DOHH2 (cell line): ENCODE data around the gene COX19.
"Not testable (repeated sequence)": the region's sequence is repeated elsewhere in the genome, so short reads cannot be mapped to it uniquely, and the experiment has no call there.

Experiments
- H3F3A ChIP-seq: fragments of 200-600 bp; sonication (generic), shearing (Covaris generic); 2 replicates; pipeline ENCODE4 v1.6.0; 2016; ENCODE audit warnings: antibody characterized with exemption, mild to moderate bottlenecking; ENCODE audit not compliant: control insufficient read depth, insufficient read depth
- H3K27ac ChIP-seq: fragments of 200-600 bp; sonication (generic); 2 replicates; pipeline ENCODE4 v1.5.1; 2014; ENCODE audit warnings: low read depth, mild to moderate bottlenecking, low read length, moderate library complexity
- H3K27me3 ChIP-seq: fragments of 200-600 bp; sonication (generic); 2 replicates; pipeline ENCODE4 v1.6.1; 2014; ENCODE audit warnings: mild to moderate bottlenecking, low read length, mixed read lengths; ENCODE audit not compliant: control insufficient read depth
- H3K36me3 ChIP-seq: fragments of 200-600 bp; sonication (generic); 2 replicates; pipeline ENCODE4 v1.6.1; 2014; ENCODE audit warnings: mild to moderate bottlenecking, low read length, moderate library complexity, mixed read lengths; ENCODE audit not compliant: control insufficient read depth
- H3K4me1 ChIP-seq: fragments of 200-600 bp; sonication (generic); 2 replicates; pipeline ENCODE4 v1.6.1; 2014; ENCODE audit warnings: mild to moderate bottlenecking, low read length, mixed read lengths; ENCODE audit not compliant: control insufficient read depth
- H3K4me2 ChIP-seq: fragments of 200-600 bp; sonication (generic); 2 replicates; pipeline ENCODE4 v1.6.0; 2014; ENCODE audit warnings: mild to moderate bottlenecking, low read length, moderate library complexity
- H3K4me3 ChIP-seq: fragments of 200-600 bp; sonication (generic); 2 replicates; pipeline ENCODE4 v1.5.1; 2014; ENCODE audit warnings: mild to moderate bottlenecking, low read length, mixed read lengths
- H3K79me2 ChIP-seq: fragments of 200-600 bp; sonication (generic); 2 replicates; pipeline ENCODE4 v1.6.1; 2014; ENCODE audit warnings: mild to moderate bottlenecking, low read length, mixed read lengths; ENCODE audit not compliant: control insufficient read depth
- H3K9me2 ChIP-seq: fragments of 200-600 bp; sonication (generic); replicated peaks from 2 replicates; pipeline ENCODE4 v1.6.1; 2014; ENCODE audit warnings: mild to moderate bottlenecking, low read length, mixed read lengths; ENCODE audit not compliant: control insufficient read depth
- H3K9me3 ChIP-seq: fragments of 200-600 bp; sonication (generic); 2 replicates; pipeline ENCODE4 v1.6.1; 2014; ENCODE audit warnings: antibody characterized with exemption, low read length, mixed read lengths; ENCODE audit not compliant: control insufficient read depth, insufficient read depth
- H4K20me1 ChIP-seq: fragments of 200-600 bp; sonication (generic); 2 replicates; pipeline ENCODE4 v1.6.0; 2014; ENCODE audit warnings: low read depth, mild to moderate bottlenecking, antibody characterized with exemption, low read length, moderate library complexity; ENCODE audit not compliant: control insufficient read depth, insufficient read depth
- CTCF ChIP-seq: fragments of 200-600 bp; sonication (generic); IDR thresholded peaks from one replicate; pipeline ENCODE4 v1.5.1; 2014; ENCODE audit warnings: antibody characterized with exemption, mild to moderate bottlenecking, low read depth, low read length; ENCODE audit not compliant: poor library complexity, severe bottlenecking
- EZH2phosphoT487 ChIP-seq: fragments of 200-600 bp; sonication (generic); IDR thresholded peaks from 2 replicates; pipeline ENCODE4 v1.6.1; 2017; ENCODE audit warnings: borderline replicate concordance, mild to moderate bottlenecking, antibody characterized with exemption, low read length, moderate library complexity, mixed read lengths

The COX19 gene

GRCh38 chr7:961546-962400 lies 13.6 kb downstream of the COX19 start:
- Histone ChIP-seq H3K9me3 (no peaks in the 10 kb centered on the region), H3K36me3 (peaks cover 14% of the 10 kb centered on the region), H3K4me1 (peaks cover 58% of the 10 kb centered on the region), H3K27me3 (0 out of 2 replicates have a peak, but pooled peaks cover 2% of the 10 kb centered on the region), H3K4me2 (no peak overlapping the region), H3K27ac (no peak overlapping the region), H3F3A (peaks cover 33% of the 10 kb centered on the region), H3K79me2 (peaks cover 4% of the 10 kb centered on the region; the same call in 1 of the 2 replicates), H4K20me1 (peaks cover 4% of the 10 kb centered on the region; the same call in 1 of the 2 replicates), H3K9me2 (no peaks in the 10 kb centered on the region), H3K4me3 (no peak overlapping the region)
- TF ChIP-seq CTCF (no peak), EZH2phosphoT487 (no peak)

GRCh38 chr7:960972-961371 lies 14.4 kb downstream of the COX19 start:
- H3K9me3 ChIP-seq, H3K4me3 ChIP-seq, H4K20me1 ChIP-seq, H3K9me2 ChIP-seq, H3K27me3 ChIP-seq, H3K27ac ChIP-seq, H3K36me3 ChIP-seq, H3K79me2 ChIP-seq, H3K4me2 ChIP-seq: not testable (repeated sequence)
- H3F3A ChIP-seq = peaks cover 26% of the 10 kb centered on the region
- peaks cover 58% of the 10 kb centered on the region for H3K4me1 ChIP-seq

GRCh38 chr7:960269-960871 lies 15.0 kb downstream of the COX19 start:
- Histone ChIP-seq H4K20me1 (no peaks in the 10 kb centered on the region), H3K9me2 (no peaks in the 10 kb centered on the region), H3K27me3 (peaks cover 8% of the 10 kb centered on the region), H3K4me3 (no peak overlapping the region), H3K79me2 (no peaks in the 10 kb centered on the region), H3K9me3 (no peaks in the 10 kb centered on the region), H3K4me2 (no peak overlapping the region), H3K36me3 (peaks cover 7% of the 10 kb centered on the region), H3K27ac (no peak overlapping the region), H3K4me1 (peaks cover 56% of the 10 kb centered on the region), H3F3A (peaks cover 20% of the 10 kb centered on the region)
- TF ChIP-seq CTCF (no peak), EZH2phosphoT487 (no peak)

- not testable (repeated sequence) for H3K4me2 ChIP-seq, H3K9me3 ChIP-seq, H3K27ac ChIP-seq, H3K4me3 ChIP-seq, H3K36me3 ChIP-seq, H3K79me2 ChIP-seq, H4K20me1 ChIP-seq, H3K9me2 ChIP-seq
- peaks cover 50% of the 10 kb centered on the region for H3K4me1 ChIP-seq
- H3K27me3 ChIP-seq = peaks cover 14% of the 10 kb centered on the region
- H3F3A ChIP-seq = peaks cover 13% of the 10 kb centered on the region
Observed at GRCh38 chr7:959740-960139, 15.6 kb downstream of the COX19 start.
